B cell (primary cell): ENCODE measurements around the gene TXNL1. TPM values are rescaled to one million over a fixed set of nuclear protein-coding genes. Genes with fewer than 3 reads are reported as not detected.

Experiments used
- ATAC-seq: fragments of 200-7000 bp; cut with Tn5 transposase; one replicate; pipeline ENCODE4 v1.10.0; 2021; ENCODE audit warnings: low read depth, mild to moderate bottlenecking, moderate number of reproducible peaks, moderate library complexity
- CTCF ChIA-PET: fragments of 350-600 bp; sonication (Branson Sonifier 250); formaldehyde crosslinking; loops from one replicate; lab custom pipeline; 2021; ENCODE audit warnings: antibody characterized with exemption, inconsistent platforms; lab: Charles Lee
- POLR2A ChIA-PET: fragments of 350-600 bp; sonication (Branson Sonifier 250); formaldehyde crosslinking; loops from one replicate; lab custom pipeline; 2021; ENCODE audit warnings: antibody characterized with exemption; lab: Charles Lee
- DNase-seq: peaks from one replicate; pipeline ENCODE4 v3.0.0; 2013
- H2AFZ ChIP-seq: 2 replicates; pipeline ENCODE4 v1.6.1; 2012; ENCODE audit warnings: mild to moderate bottlenecking, low read depth, low read length; ENCODE audit not compliant: insufficient read depth, poor library complexity, severe bottlenecking
- H3K27ac ChIP-seq, 2 donors: 1 replicate in 1 of 2; 2 replicates in 1 of 2; pipeline ENCODE4 v1.5.1; 2012 to 2013; ENCODE audit warnings: low read length in 2 of 2, mild to moderate bottlenecking in 2 of 2, moderate library complexity in 1 of 2
- H3K27me3 ChIP-seq, 4 experiments: fragments of 200-600 bp in 1 of 4; sonication (generic) in 1 of 4; replicated peaks in 1 of 4; 1 replicate in 2 of 4; 2 replicates in 2 of 4; pipeline versions ENCODE4 v1.6.1 to v1.7.0; 2013 to 2016; ENCODE audit warnings: low read length in 3 of 4, mild to moderate bottlenecking in 2 of 4, mixed read lengths in 1 of 4, moderate library complexity in 1 of 4; ENCODE audit not compliant: insufficient read depth in 4 of 4, control insufficient read depth in 3 of 4; ENCODE audit errors: control extremely low read depth in 1 of 4
- H3K36me3 ChIP-seq, 2 experiments: replicated peaks in 1 of 2; 1 replicate in 1 of 2; 2 replicates in 1 of 2; pipeline versions ENCODE4 v1.6.1 to v1.7.1; 2013; ENCODE audit warnings: low read length in 1 of 2; ENCODE audit not compliant: insufficient read depth in 2 of 2, control insufficient read depth in 1 of 2; ENCODE audit errors: control extremely low read depth in 1 of 2, extremely low read depth in 1 of 2
- H3K4me1 ChIP-seq, 2 donors: fragments of 200-600 bp in 1 of 2; sonication (generic) in 1 of 2; 1 replicate in 1 of 2; 2 replicates in 1 of 2; pipeline versions ENCODE4 v1.5.1 to v1.6.1; 2013 to 2017; ENCODE audit warnings: low read length in 2 of 2; ENCODE audit not compliant: control insufficient read depth in 2 of 2, insufficient read depth in 2 of 2
- H3K4me2 ChIP-seq: replicated peaks from 2 replicates; pipeline ENCODE3; 2012; ENCODE audit warnings: mild to moderate bottlenecking, low read depth, low read length; ENCODE audit not compliant: poor library complexity, severe bottlenecking
- H3K4me3 ChIP-seq, 5 experiments: fragments of 200-600 bp in 1 of 5; sonication (generic) in 1 of 5; 1 replicate in 3 of 5; 2 replicates in 2 of 5; pipeline versions ENCODE4 v1.5.1 to v1.7.0; 2011 to 2016; ENCODE audit warnings: low read length in 4 of 5, mild to moderate bottlenecking in 4 of 5, low read depth in 2 of 5, control low read depth in 1 of 5, moderate library complexity in 1 of 5; ENCODE audit not compliant: insufficient read depth in 1 of 5; ENCODE audit errors: control extremely low read depth in 1 of 5, extremely low read depth in 1 of 5
- H3K79me2 ChIP-seq: fragments of 200-600 bp; sonication (generic); one replicate; pipeline ENCODE4 v1.6.0; 2016; ENCODE audit warnings: low read length; ENCODE audit not compliant: control insufficient read depth, insufficient read depth
- H3K9ac ChIP-seq: fragments of 200-600 bp; sonication (generic); 2 replicates; pipeline ENCODE4 v1.6.1; 2017; ENCODE audit warnings: mild to moderate bottlenecking, low read length, moderate library complexity
- H3K9me3 ChIP-seq, 3 donors: one replicate each; pipeline versions ENCODE4 v1.6.1 to v1.7.1; 2013; ENCODE audit warnings: low read length in 2 of 3; ENCODE audit not compliant: control insufficient read depth in 2 of 3, insufficient read depth in 1 of 3; ENCODE audit errors: control extremely low read depth in 1 of 3
- H4K20me1 ChIP-seq: 2 replicates; pipeline ENCODE4 v1.6.0; 2012; ENCODE audit warnings: mild to moderate bottlenecking, low read length; ENCODE audit not compliant: insufficient read depth, control insufficient read depth, poor library complexity, severe bottlenecking
- H3K27ac Mint-ChIP-seq: one replicate; pipeline ENCODE4 v1.8.0; 2021; ENCODE audit warnings: mixed read lengths
- H3K27me3 Mint-ChIP-seq: one replicate; pipeline ENCODE4 v1.8.0; 2021; ENCODE audit warnings: mixed read lengths
- H3K4me1 Mint-ChIP-seq: one replicate; pipeline ENCODE4 v1.8.0; 2021; ENCODE audit warnings: mixed read lengths
- H3K4me3 Mint-ChIP-seq: one replicate; pipeline ENCODE4 v1.8.0; 2021; ENCODE audit warnings: mixed read lengths
- H3K9me3 Mint-ChIP-seq: one replicate; pipeline ENCODE4 v1.8.0; 2022; ENCODE audit warnings: mixed read lengths; ENCODE audit not compliant: insufficient read depth
- CTCF ChIP-seq: fragments of 200-600 bp; IDR thresholded peaks from one replicate; pipeline ENCODE4 v1.8.0; 2022; ENCODE audit warnings: antibody characterized with exemption, mild to moderate bottlenecking
- EZH2 ChIP-seq: IDR thresholded peaks from 2 replicates; pipeline ENCODE4 v1.6.1; 2012; ENCODE audit warnings: borderline replicate concordance, low read depth, mild to moderate bottlenecking, moderate library complexity, low read length; ENCODE audit not compliant: insufficient read depth, poor library complexity, severe bottlenecking
- WGBS: methylation state at CpG from one replicate; pipeline ENCODE4 v1.1.5; 2013; ENCODE audit warnings: missing lambda C conversion rate; ENCODE audit not compliant: insufficient coverage; 5-methylcytosine and 5-hydroxymethylcytosine counted together
- intact Hi-C: fragments of 100-400 bp; cut with micrococcal nuclease; formaldehyde crosslinking; loops from one replicate; pipeline ENCODE4 v1.10.0; 2022
- polyA plus RNA-seq: library from polyadenylated mRNA; depleted of rRNA; stranded (reverse); fragments of >200 nt; gene quantifications from 2 replicates; pipeline ENCODE4 v1.2.3, GENCODE V29; 2012
- total RNA-seq, 2 donors: library from RNA; stranded (reverse); fragments of 120-200 nt in 1 of 2; gene quantifications; 1 replicate in 1 of 2; 2 replicates in 1 of 2; pipeline versions ENCODE4 v1.2.3 to v1.2.4, GENCODE V29; 2013 to 2022

Gene TXNL1
- total and polyA plus RNA-seq, 2 donors (not counting 1 experiment from before 2014, with no cell fraction given) = 20.2 to 45.4 TPM

- H3K4me2 ChIP-seq = no peak overlapping the region
- no peaks in the 10 kb centered on the region for H3K9me3 ChIP-seq
- H3K9me3 Mint-ChIP-seq = no peaks in the 10 kb centered on the region
- no peak overlapping the region for H3K27ac ChIP-seq
- H2AFZ ChIP-seq = no peak overlapping the region
- H3K27ac Mint-ChIP-seq = no peak overlapping the region
- DNase-seq (no peak), ATAC-seq (no peak)
- ChIA-PET POLR2A (no interaction called here), CTCF (no interaction called here)
- H3K9ac ChIP-seq = no peak overlapping the region
- no peaks in the 10 kb centered on the region for H3K27me3 ChIP-seq
- intact Hi-C loops = no loop called here
- WGBS = 100% methylated on average over 2 of the region's 7 CpGs
- no peak overlapping the region for H3K4me3 ChIP-seq
- no peaks in the 10 kb centered on the region for H3K4me1 Mint-ChIP-seq
- H3K27me3 Mint-ChIP-seq = no peaks in the 10 kb centered on the region
- H4K20me1 ChIP-seq = no peaks in the 10 kb centered on the region
- peaks cover 6 to 56% of the 10 kb centered on the region in 2 experiments for H3K36me3 ChIP-seq
- no peak overlapping the region for H3K4me3 Mint-ChIP-seq
- H3K4me1 ChIP-seq = no peaks in the 10 kb centered on the region
- H3K79me2 ChIP-seq = no peaks in the 10 kb centered on the region
- no peak for TF ChIP-seq CTCF
- no peak for TF ChIP-seq EZH2
Observed at GRCh38 chr18:56615738-56616520, 22.5 kb downstream of the TXNL1 start.

- Histone ChIP-seq H3K4me3 (no peak overlapping the region), H4K20me1 (no peaks in the 10 kb centered on the region), H3K9me3 (no peaks in the 10 kb centered on the region), H2AFZ (no peak overlapping the region), H3K9ac (no peak overlapping the region), H3K4me1 (no peaks in the 10 kb centered on the region), H3K27me3 (no peaks in the 10 kb centered on the region), H3K27ac (no peak overlapping the region), H3K4me2 (no peak overlapping the region), H3K79me2 (no peaks in the 10 kb centered on the region), H3K36me3 (peaks cover 7 to 40% of the 10 kb centered on the region in 2 experiments)
- H3K4me1 Mint-ChIP-seq = no peaks in the 10 kb centered on the region
- ATAC-seq (no peak), DNase-seq (no peak)
- POLR2A ChIA-PET = no interaction called here
- H3K9me3 Mint-ChIP-seq = no peaks in the 10 kb centered on the region
- H3K4me3 Mint-ChIP-seq = no peak overlapping the region
- intact Hi-C loops = no loop called here
- CTCF ChIA-PET = interaction anchor here (1.0 kb wide), 1 partner anchor 30 kb away, joined by 4 read pairs; no protein-coding TSS in a partner anchor
- H3K27ac Mint-ChIP-seq = no peak overlapping the region
- no peaks in the 10 kb centered on the region for H3K27me3 Mint-ChIP-seq
- TF ChIP-seq EZH2 (no peak), CTCF (no peak)
- no CpG with 5 or more reads among the region's 2 CpGs for WGBS
Observed at GRCh38 chr18:56606618-56607017, 31.8 kb downstream of the TXNL1 start.
